CD4-positive, alpha-beta T cell (primary cell): ENCODE data around the gene METTL24. TPM values are rescaled to one million over a fixed set of nuclear protein-coding genes. Genes with fewer than 3 reads are reported as not detected.

Experiments
- ATAC-seq: fragments of 200-7000 bp; cut with Tn5 transposase; one replicate; pipeline ENCODE4 v1.10.0; 2022; ENCODE audit warnings: mild to moderate bottlenecking; ENCODE audit not compliant: poor library complexity
- CTCF ChIA-PET: fragments of 350-600 bp; sonication (Branson Sonifier 250); formaldehyde crosslinking; loops from one replicate; lab custom pipeline; 2021; ENCODE audit warnings: antibody characterized with exemption, inconsistent platforms; lab: Charles Lee
- POLR2A ChIA-PET: fragments of 350-600 bp; sonication (Branson Sonifier 250); formaldehyde crosslinking; loops from one replicate; lab custom pipeline; 2021; ENCODE audit warnings: antibody characterized with exemption, inconsistent platforms; lab: Charles Lee
- DNase-seq, 14 experiments: peaks; one replicate each; pipeline ENCODE4 v3.0.0-alpha.2; 2013 to 2020; ENCODE audit warnings: mixed read lengths in 2 of 14
- H3K27ac ChIP-seq, 2 donors: one replicate each; pipeline versions ENCODE4 v1.5.1 to v1.7.0; 2013; ENCODE audit warnings: low read length in 2 of 2, low read depth in 1 of 2, mild to moderate bottlenecking in 1 of 2
- H3K27me3 ChIP-seq, 2 experiments: 1 replicate in 1 of 2; 2 replicates in 1 of 2; pipeline versions ENCODE4 v1.6.1 to v1.7.0; 2013; ENCODE audit warnings: low read length in 2 of 2, control low read depth in 1 of 2, mild to moderate bottlenecking in 1 of 2, moderate library complexity in 1 of 2; ENCODE audit not compliant: insufficient read depth in 2 of 2, control insufficient read depth in 1 of 2
- H3K36me3 ChIP-seq: one replicate; pipeline ENCODE4 v1.6.1; 2013; ENCODE audit warnings: low read length, control low read depth; ENCODE audit not compliant: insufficient read depth
- H3K4me1 ChIP-seq: one replicate; pipeline ENCODE4 v1.6.1; 2013; ENCODE audit warnings: low read length, control low read depth; ENCODE audit not compliant: insufficient read depth
- H3K4me3 ChIP-seq: one replicate; pipeline ENCODE4 v1.5.1; 2013; ENCODE audit warnings: mild to moderate bottlenecking, low read length, moderate library complexity
- H3K9me3 ChIP-seq, 2 experiments: 1 replicate in 1 of 2; 2 replicates in 1 of 2; pipeline versions ENCODE4 v1.6.1 to v1.7.0; 2013; ENCODE audit warnings: low read length in 2 of 2, mild to moderate bottlenecking in 2 of 2, control low read depth in 1 of 2, moderate library complexity in 1 of 2; ENCODE audit not compliant: control insufficient read depth in 1 of 2, insufficient read depth in 1 of 2
- H3K27ac Mint-ChIP-seq: one replicate; pipeline ENCODE4 v1.8.0; 2020; ENCODE audit warnings: mixed read lengths
- H3K27me3 Mint-ChIP-seq: one replicate; pipeline ENCODE4 v1.8.0; 2021; ENCODE audit warnings: mixed read lengths
- H3K36me3 Mint-ChIP-seq: one replicate; pipeline ENCODE4 v1.8.0; 2021; ENCODE audit warnings: low read depth, mixed read lengths
- H3K4me1 Mint-ChIP-seq: one replicate; pipeline ENCODE4 v1.8.0; 2021; ENCODE audit warnings: low read depth, mixed read lengths
- H3K4me3 Mint-ChIP-seq: one replicate; pipeline ENCODE4 v1.8.0; 2020; ENCODE audit warnings: mild to moderate bottlenecking, mixed read lengths
- H3K9me3 Mint-ChIP-seq: one replicate; pipeline ENCODE4 v1.8.0; 2020; ENCODE audit warnings: mixed read lengths
- intact Hi-C, 2 experiments: fragments of 100-400 bp; cut with DNase I in 1 of 2; cut with micrococcal nuclease in 1 of 2; formaldehyde crosslinking; loops; one replicate each; pipeline versions ENCODE4 v1.15.1 to v1.9.0; 2023 to 2025; cut with DNase I, micrococcal nuclease
- total RNA-seq, 174 experiments: library from RNA in 2 of 174; stranded (reverse) in 2 of 174; gene quantifications; one replicate each; pipeline ENCODE4 v1.2.3 and lab custom pipeline; 2021 to 2026
- TF ChIP-seq, protein P1 (sequence below): fragments of 200-600 bp; IDR thresholded peaks from one replicate; pipeline ENCODE4 v1.8.0; 2022; ENCODE audit warnings: antibody characterized with exemption, mild to moderate bottlenecking

METTL24 gene
- total RNA-seq, 2 experiments from 2014 or later = not detected

DNA sequence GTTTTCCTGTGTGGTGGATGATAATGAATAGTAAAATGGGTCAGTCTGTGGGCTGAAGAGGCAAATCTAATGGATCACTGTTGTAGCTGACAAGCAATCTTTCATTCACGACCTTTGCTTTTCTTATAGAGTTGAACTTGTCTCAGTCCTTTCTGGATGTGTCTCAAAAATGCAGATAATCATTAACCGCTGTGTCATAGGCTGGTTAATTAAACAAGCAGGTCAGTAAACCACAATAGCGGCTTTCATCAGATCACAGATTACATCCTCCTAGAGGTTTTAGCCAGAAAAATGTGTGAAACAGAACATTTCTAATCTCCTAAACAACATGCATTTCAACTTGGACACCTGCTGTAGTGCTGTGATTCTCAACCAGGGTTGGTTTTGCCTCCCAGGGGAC, 2.5 kb upstream of the METTL24 start:
- Mint-ChIP-seq H3K9me3 (no peaks in the 10 kb centered on the region), H3K36me3 (no peaks in the 10 kb centered on the region), H3K27me3 (peaks cover 61% of the 10 kb centered on the region), H3K27ac (no peak overlapping the region), H3K4me3 (no peak overlapping the region), H3K4me1 (peaks cover 29% of the 10 kb centered on the region)
- TF ChIP-seq, protein P1, sequence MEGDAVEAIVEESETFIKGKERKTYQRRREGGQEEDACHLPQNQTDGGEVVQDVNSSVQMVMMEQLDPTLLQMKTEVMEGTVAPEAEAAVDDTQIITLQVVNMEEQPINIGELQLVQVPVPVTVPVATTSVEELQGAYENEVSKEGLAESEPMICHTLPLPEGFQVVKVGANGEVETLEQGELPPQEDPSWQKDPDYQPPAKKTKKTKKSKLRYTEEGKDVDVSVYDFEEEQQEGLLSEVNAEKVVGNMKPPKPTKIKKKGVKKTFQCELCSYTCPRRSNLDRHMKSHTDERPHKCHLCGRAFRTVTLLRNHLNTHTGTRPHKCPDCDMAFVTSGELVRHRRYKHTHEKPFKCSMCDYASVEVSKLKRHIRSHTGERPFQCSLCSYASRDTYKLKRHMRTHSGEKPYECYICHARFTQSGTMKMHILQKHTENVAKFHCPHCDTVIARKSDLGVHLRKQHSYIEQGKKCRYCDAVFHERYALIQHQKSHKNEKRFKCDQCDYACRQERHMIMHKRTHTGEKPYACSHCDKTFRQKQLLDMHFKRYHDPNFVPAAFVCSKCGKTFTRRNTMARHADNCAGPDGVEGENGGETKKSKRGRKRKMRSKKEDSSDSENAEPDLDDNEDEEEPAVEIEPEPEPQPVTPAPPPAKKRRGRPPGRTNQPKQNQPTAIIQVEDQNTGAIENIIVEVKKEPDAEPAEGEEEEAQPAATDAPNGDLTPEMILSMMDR = no peak
- POLR2A ChIA-PET = no interaction called here
- H3K9me3 ChIP-seq = no peaks in the 10 kb centered on the region
- H3K4me1 ChIP-seq = peaks cover 14% of the 10 kb centered on the region
- no peaks in the 10 kb centered on the region for H3K36me3 ChIP-seq
- no peak overlapping the region for H3K4me3 ChIP-seq
- no peak for DNase-seq
- peaks cover 31% of the 10 kb centered on the region in 2 experiments for H3K27me3 ChIP-seq
- CTCF ChIA-PET = no interaction called here
- H3K27ac ChIP-seq = no peak overlapping the region
- no peak for ATAC-seq
- intact Hi-C loops = no loop called here

DNA sequence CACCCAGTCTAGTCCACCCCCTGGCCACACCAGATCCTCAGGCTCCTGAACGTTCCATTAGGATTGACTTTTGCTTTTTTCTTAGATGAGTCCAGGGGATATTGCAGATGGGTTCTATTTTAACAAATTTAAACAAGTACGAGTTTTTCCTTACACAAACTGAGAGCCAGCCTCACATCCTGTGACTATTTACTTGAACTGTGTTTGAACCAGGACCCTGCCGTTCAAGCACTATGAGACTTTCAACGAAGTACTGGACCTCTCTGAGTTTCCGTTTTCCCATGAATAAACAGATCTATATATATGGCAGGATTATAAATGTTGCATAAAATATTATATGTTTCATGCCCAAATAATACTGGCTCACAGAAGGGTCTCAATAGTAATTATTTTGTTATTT, 1.4 kb upstream of the METTL24 start:
- TF ChIP-seq, protein P1 = no peak
- Histone ChIP-seq H3K4me1 (peaks cover 11% of the 10 kb centered on the region), H3K4me3 (no peak overlapping the region), H3K27me3 (peaks cover 31% of the 10 kb centered on the region in 2 experiments), H3K9me3 (no peaks in the 10 kb centered on the region), H3K27ac (no peak overlapping the region), H3K36me3 (no peaks in the 10 kb centered on the region)
- Mint-ChIP-seq H3K9me3 (no peaks in the 10 kb centered on the region), H3K36me3 (no peaks in the 10 kb centered on the region), H3K27me3 (peaks cover 72% of the 10 kb centered on the region), H3K4me3 (peak overlapping the region; percentile 70), H3K4me1 (peaks cover 22% of the 10 kb centered on the region), H3K27ac (no peak overlapping the region)
- CTCF ChIA-PET = no interaction called here
- DNase-seq = no peak
- POLR2A ChIA-PET = no interaction called here
- no peak for ATAC-seq
- intact Hi-C loops = no loop called here

- Mint-ChIP-seq H3K27ac (no peak overlapping the region), H3K9me3 (no peaks in the 10 kb centered on the region), H3K36me3 (no peaks in the 10 kb centered on the region), H3K4me3 (peak overlapping the region; percentile 60), H3K27me3 (peaks cover 71% of the 10 kb centered on the region), H3K4me1 (peaks cover 15% of the 10 kb centered on the region)
- intact Hi-C loops = no loop called here
- peaks cover 31% of the 10 kb centered on the region in 2 experiments for H3K27me3 ChIP-seq
- peaks cover 11% of the 10 kb centered on the region for H3K4me1 ChIP-seq
- POLR2A ChIA-PET = no interaction called here
- H3K4me3 ChIP-seq = peak overlapping the region; percentile 5
- CTCF ChIA-PET = no interaction called here
- H3K9me3 ChIP-seq = no peaks in the 10 kb centered on the region
- no peak for ATAC-seq
- TF ChIP-seq, protein P1 = no peak
- no peak for DNase-seq
- H3K36me3 ChIP-seq = no peaks in the 10 kb centered on the region
- H3K27ac ChIP-seq = no peak overlapping the region
These were observed 508 bp upstream of the METTL24 start for GRCh38 chr6:110358553-110359160.
